Measurements from ENCODE around the gene ZFP2.
"Not testable (repeated sequence)": the region's sequence is repeated elsewhere in the genome, so short reads cannot be mapped to it uniquely, and the experiment has no call there.

ZFP2 gene

GRCh38 chr5:178883115-178883694, 12.5 kb upstream of the ZFP2 start:
- not testable (repeated sequence) for H3K4me1 ChIP-seq (ENCODE audit: control insufficient read depth, insufficient read depth, low read length); H3K4me2 ChIP-seq (ENCODE audit: low read length); H3K27me3 ChIP-seq (ENCODE audit: control insufficient read depth, insufficient read depth, low read length); H3K4me3 ChIP-seq (ENCODE audit: low read length); H3K9ac ChIP-seq (ENCODE audit: low read depth, low read length)
- peaks cover 67% of the 10 kb centered on the region for H3K36me3 ChIP-seq (ENCODE audit: insufficient read depth, low read length)
- H3K9me3 ChIP-seq (replicated peaks; ENCODE audit: low read length), result peaks cover 44% of the 10 kb centered on the region

GRCh38 chr5:178883815-178884430, 11.8 kb upstream of the ZFP2 start:
- Histone ChIP-seq H3K9me3 (replicated peaks; ENCODE audit: low read length) (peaks cover 48% of the 10 kb centered on the region), H3K4me2 (ENCODE audit: low read length) (no peak overlapping the region), H3K9ac (ENCODE audit: low read depth, low read length) (no peak overlapping the region), H3K27me3 (ENCODE audit: control insufficient read depth, insufficient read depth, low read length) (no peaks in the 10 kb centered on the region), H3K36me3 (ENCODE audit: insufficient read depth, low read length) (peaks cover 75% of the 10 kb centered on the region), H3K4me1 (ENCODE audit: control insufficient read depth, insufficient read depth, low read length) (no peaks in the 10 kb centered on the region), H3K4me3 (ENCODE audit: low read length) (no peak overlapping the region)

- Histone ChIP-seq H3K4me1 (ENCODE audit: control insufficient read depth, insufficient read depth, low read length) (no peaks in the 10 kb centered on the region), H3K4me3 (ENCODE audit: low read length) (no peak overlapping the region), H3K9ac (ENCODE audit: low read depth, low read length) (no peak overlapping the region), H3K36me3 (ENCODE audit: insufficient read depth, low read length) (no peaks in the 10 kb centered on the region), H3K4me2 (ENCODE audit: low read length) (no peak overlapping the region), H3K27me3 (ENCODE audit: control insufficient read depth, insufficient read depth, low read length) (no peaks in the 10 kb centered on the region), H3K9me3 (replicated peaks; ENCODE audit: low read length) (no peaks in the 10 kb centered on the region)
Measured at GRCh38 chr5:178899289-178899688, 3.6 kb downstream of the ZFP2 start.

GRCh38 chr5:178902849-178903248, 7.1 kb downstream of the ZFP2 start:
- H3K4me3 ChIP-seq (ENCODE audit: low read length), result no peak overlapping the region
- no peaks in the 10 kb centered on the region for H3K36me3 ChIP-seq (ENCODE audit: insufficient read depth, low read length)
- no peaks in the 10 kb centered on the region for H3K4me1 ChIP-seq (ENCODE audit: control insufficient read depth, insufficient read depth, low read length)
- no peak overlapping the region for H3K9ac ChIP-seq (ENCODE audit: low read depth, low read length)
- no peaks in the 10 kb centered on the region for H3K27me3 ChIP-seq (ENCODE audit: control insufficient read depth, insufficient read depth, low read length)
- H3K9me3 ChIP-seq (replicated peaks; ENCODE audit: low read length), result no peaks in the 10 kb centered on the region
- H3K4me2 ChIP-seq (ENCODE audit: low read length), result no peak overlapping the region

- no peak overlapping the region for H3K9ac ChIP-seq (ENCODE audit: low read depth, low read length)
- H3K27me3 ChIP-seq (ENCODE audit: control insufficient read depth, insufficient read depth, low read length), result no peaks in the 10 kb centered on the region
- H3K4me3 ChIP-seq (ENCODE audit: low read length), result no peak overlapping the region
- H3K4me2 ChIP-seq (ENCODE audit: low read length), result no peak overlapping the region
- H3K9me3 ChIP-seq (replicated peaks; ENCODE audit: low read length), result peaks cover 73% of the 10 kb centered on the region
- no peaks in the 10 kb centered on the region for H3K36me3 ChIP-seq (ENCODE audit: insufficient read depth, low read length)
- no peaks in the 10 kb centered on the region for H3K4me1 ChIP-seq (ENCODE audit: control insufficient read depth, insufficient read depth, low read length)
Measured at GRCh38 chr5:178931846-178932760, 36.4 kb downstream of the ZFP2 start.

- peak within 1 kb of the TSS; percentile 73 for H3K9ac ChIP-seq (ENCODE audit: low read depth, low read length)
- H3K9me3 ChIP-seq (replicated peaks; ENCODE audit: low read length), result peaks cover 47% of the 10 kb centered on the region
- H3K4me3 ChIP-seq (ENCODE audit: low read length), result peak within 1 kb of the TSS; percentile 82
Measured at GRCh38 chr5:178940569-178941360, 45.1 kb downstream of the ZFP2 start, which contains the start of gene ZNF454. ZNF454 (plus strand) TSS chr5:178941198; CDS start chr5:178942792, 1,594 bp downstream.

GRCh38 chr5:178941361-178941760, 45.6 kb downstream of the ZFP2 start:
- Histone ChIP-seq H3K4me1 (ENCODE audit: control insufficient read depth, insufficient read depth, low read length) (peaks cover 2% of the 10 kb centered on the region), H3K9me3 (replicated peaks; ENCODE audit: low read length) (peaks cover 42% of the 10 kb centered on the region), H3K9ac (ENCODE audit: low read depth, low read length) (peak overlapping the region; percentile 72), H3K36me3 (ENCODE audit: insufficient read depth, low read length) (peaks cover 4% of the 10 kb centered on the region), H3K4me3 (ENCODE audit: low read length) (peak overlapping the region; percentile 82), H3K27me3 (ENCODE audit: control insufficient read depth, insufficient read depth, low read length) (no peaks in the 10 kb centered on the region), H3K4me2 (ENCODE audit: low read length) (peak overlapping the region; percentile 96)

More at GRCh38 chr5:178940569-178941360, 45.1 kb downstream of the ZFP2 start, which contains the start of gene ZNF454:
- H3K27me3 ChIP-seq (ENCODE audit: control insufficient read depth, insufficient read depth, low read length), result no peaks in the 10 kb centered on the region
- H3K4me2 ChIP-seq (ENCODE audit: low read length), result peak within 1 kb of the TSS; percentile 96
- peaks cover 4% of the 10 kb centered on the region for H3K36me3 ChIP-seq (ENCODE audit: insufficient read depth, low read length)
- peaks cover 2% of the 10 kb centered on the region for H3K4me1 ChIP-seq (ENCODE audit: control insufficient read depth, insufficient read depth, low read length)

- H3K4me3 ChIP-seq (ENCODE audit: low read length), result no peak overlapping the region
- H3K36me3 ChIP-seq (ENCODE audit: insufficient read depth, low read length), result peaks cover 19% of the 10 kb centered on the region
- peaks cover 67% of the 10 kb centered on the region for H3K9me3 ChIP-seq (replicated peaks; ENCODE audit: low read length)
- H3K4me1 ChIP-seq (ENCODE audit: control insufficient read depth, insufficient read depth, low read length), result no peaks in the 10 kb centered on the region
- no peak overlapping the region for H3K4me2 ChIP-seq (ENCODE audit: low read length)
- no peaks in the 10 kb centered on the region for H3K27me3 ChIP-seq (ENCODE audit: control insufficient read depth, insufficient read depth, low read length)
- no peak overlapping the region for H3K9ac ChIP-seq (ENCODE audit: low read depth, low read length)
Measured at GRCh38 chr5:178965465-178966055, 69.8 kb downstream of the ZFP2 start.

- Histone ChIP-seq H3K27me3 (ENCODE audit: control insufficient read depth, insufficient read depth, low read length) (no peaks in the 10 kb centered on the region), H3K9me3 (replicated peaks; ENCODE audit: low read length) (peaks cover 52% of the 10 kb centered on the region), H3K36me3 (ENCODE audit: insufficient read depth, low read length) (no peaks in the 10 kb centered on the region), H3K4me3 (ENCODE audit: low read length) (no peak overlapping the region), H3K4me2 (ENCODE audit: low read length) (no peak overlapping the region), H3K9ac (ENCODE audit: low read depth, low read length) (no peak overlapping the region), H3K4me1 (ENCODE audit: control insufficient read depth, insufficient read depth, low read length) (no peaks in the 10 kb centered on the region)
Measured at GRCh38 chr5:178981381-178981780, 85.7 kb downstream of the ZFP2 start.

Data from skeletal muscle satellite cell (primary cell).